ENCODE results near the gene TFB1M.
"Not testable (repeated sequence)": the region's sequence is repeated elsewhere in the genome, so short reads cannot be mapped to it uniquely, and the experiment has no call there.

Gene TFB1M

GRCh38 chr6:155346957-155347356, 32.7 kb upstream of the TFB1M start:
- H3K9me3 ChIP-seq (ENCODE audit: control insufficient read depth in 5 of 5, low read length in 5 of 5): peaks cover 3 to 25% (median 12%) of the 10 kb centered on the region in 5 donors
- no peak overlapping the region for H3K4me3 ChIP-seq (ENCODE audit: low read depth in 1 of 5, low read length in 5 of 5)
- H3K36me3 ChIP-seq (ENCODE audit: control insufficient read depth in 5 of 5, insufficient read depth in 5 of 5, low read length in 5 of 5): no peaks in the 10 kb centered on the region
- H3K27ac ChIP-seq (ENCODE audit: low read depth, low read length): no peak overlapping the region
- H3K9ac ChIP-seq (ENCODE audit: low read length in 5 of 5): no peak overlapping the region
- H3K27me3 ChIP-seq (ENCODE audit: control insufficient read depth in 5 of 5, insufficient read depth in 4 of 5, low read length in 5 of 5): peaks cover 0 to 5% (median 2%) of the 10 kb centered on the region in 5 donors
- no peaks in the 10 kb centered on the region for H3K4me1 ChIP-seq (ENCODE audit: control insufficient read depth in 5 of 5, insufficient read depth in 5 of 5, low read length in 5 of 5)

- H3K9me3 ChIP-seq (ENCODE audit: control insufficient read depth in 5 of 5, low read length in 5 of 5): peaks cover 3 to 27% (median 15%) of the 10 kb centered on the region in 5 donors
These were observed 30.2 kb upstream of the TFB1M start for GRCh38 chr6:155344341-155345006.

GRCh38 chr6:155341130-155341828, 27.0 kb upstream of the TFB1M start:
- peaks cover 0 to 10% (median 7%) of the 10 kb centered on the region in 5 donors for H3K9me3 ChIP-seq (ENCODE audit: control insufficient read depth in 5 of 5, low read length in 5 of 5)
- no peaks in the 10 kb centered on the region for H3K4me1 ChIP-seq (ENCODE audit: control insufficient read depth in 5 of 5, insufficient read depth in 5 of 5, low read length in 5 of 5)
- no peak overlapping the region for H3K4me3 ChIP-seq (ENCODE audit: low read depth in 1 of 5, low read length in 5 of 5)
- no peak overlapping the region for H3K9ac ChIP-seq (ENCODE audit: low read length in 5 of 5)
- no peak overlapping the region for H3K27ac ChIP-seq (ENCODE audit: low read depth, low read length)
- H3K36me3 ChIP-seq (ENCODE audit: control insufficient read depth in 5 of 5, insufficient read depth in 5 of 5, low read length in 5 of 5): no peaks in the 10 kb centered on the region
- peaks cover 0 to 3% (median 0%) of the 10 kb centered on the region in 5 donors for H3K27me3 ChIP-seq (ENCODE audit: control insufficient read depth in 5 of 5, insufficient read depth in 4 of 5, low read length in 5 of 5)

More at GRCh38 chr6:155344341-155345006, 30.2 kb upstream of the TFB1M start:
- Histone ChIP-seq H3K9ac (ENCODE audit: low read length in 5 of 5) (no peak overlapping the region), H3K4me1 (ENCODE audit: control insufficient read depth in 5 of 5, insufficient read depth in 5 of 5, low read length in 5 of 5) (no peaks in the 10 kb centered on the region), H3K4me3 (ENCODE audit: low read depth in 1 of 5, low read length in 5 of 5) (no peak overlapping the region), H3K36me3 (ENCODE audit: control insufficient read depth in 5 of 5, insufficient read depth in 5 of 5, low read length in 5 of 5) (no peaks in the 10 kb centered on the region), H3K27ac (ENCODE audit: low read depth, low read length) (no peak overlapping the region), H3K27me3 (ENCODE audit: control insufficient read depth in 5 of 5, insufficient read depth in 4 of 5, low read length in 5 of 5) (peaks cover 0 to 5% (median 2%) of the 10 kb centered on the region in 5 donors)

GRCh38 chr6:155340464-155341129, 26.3 kb upstream of the TFB1M start:
- H3K4me3 ChIP-seq (ENCODE audit: low read depth in 1 of 5, low read length in 5 of 5): no peak overlapping the region
- no peak overlapping the region for H3K27ac ChIP-seq (ENCODE audit: low read depth, low read length)
- no peak overlapping the region for H3K9ac ChIP-seq (ENCODE audit: low read length in 5 of 5)
- H3K27me3 ChIP-seq (ENCODE audit: control insufficient read depth in 5 of 5, insufficient read depth in 4 of 5, low read length in 5 of 5): peaks cover 0 to 3% (median 0%) of the 10 kb centered on the region in 5 donors
- H3K4me1 ChIP-seq (ENCODE audit: control insufficient read depth in 5 of 5, insufficient read depth in 5 of 5, low read length in 5 of 5): no peaks in the 10 kb centered on the region
- no peaks in the 10 kb centered on the region for H3K36me3 ChIP-seq (ENCODE audit: control insufficient read depth in 5 of 5, insufficient read depth in 5 of 5, low read length in 5 of 5)
- H3K9me3 ChIP-seq (ENCODE audit: control insufficient read depth in 5 of 5, low read length in 5 of 5): peaks cover 0 to 8% (median 4%) of the 10 kb centered on the region in 5 donors

- H3K36me3 ChIP-seq (ENCODE audit: control insufficient read depth in 5 of 5, insufficient read depth in 5 of 5, low read length in 5 of 5); H3K4me3 ChIP-seq (ENCODE audit: low read depth in 1 of 5, low read length in 5 of 5); H3K9me3 ChIP-seq (ENCODE audit: control insufficient read depth in 5 of 5, low read length in 5 of 5); H3K4me1 ChIP-seq (ENCODE audit: control insufficient read depth in 5 of 5, insufficient read depth in 5 of 5, low read length in 5 of 5); H3K9ac ChIP-seq (ENCODE audit: low read length in 5 of 5); H3K27ac ChIP-seq (ENCODE audit: low read depth, low read length); H3K27me3 ChIP-seq (ENCODE audit: control insufficient read depth in 5 of 5, insufficient read depth in 4 of 5, low read length in 5 of 5): not testable (repeated sequence)
These were observed 25.6 kb upstream of the TFB1M start for GRCh38 chr6:155339929-155340328.

- H3K9ac ChIP-seq (ENCODE audit: low read length in 5 of 5); H3K9me3 ChIP-seq (ENCODE audit: control insufficient read depth in 5 of 5, low read length in 5 of 5); H3K27ac ChIP-seq (ENCODE audit: low read depth, low read length); H3K27me3 ChIP-seq (ENCODE audit: control insufficient read depth in 5 of 5, insufficient read depth in 4 of 5, low read length in 5 of 5); H3K36me3 ChIP-seq (ENCODE audit: control insufficient read depth in 5 of 5, insufficient read depth in 5 of 5, low read length in 5 of 5); H3K4me3 ChIP-seq (ENCODE audit: low read depth in 1 of 5, low read length in 5 of 5); H3K4me1 ChIP-seq (ENCODE audit: control insufficient read depth in 5 of 5, insufficient read depth in 5 of 5, low read length in 5 of 5): not testable (repeated sequence)
These were observed 24.0 kb upstream of the TFB1M start for GRCh38 chr6:155338237-155338636.

GRCh38 chr6:155335265-155335664, 21.0 kb upstream of the TFB1M start:
- H3K27me3 ChIP-seq (ENCODE audit: control insufficient read depth in 5 of 5, insufficient read depth in 4 of 5, low read length in 5 of 5): no peaks in the 10 kb centered on the region
- no peaks in the 10 kb centered on the region for H3K4me1 ChIP-seq (ENCODE audit: control insufficient read depth in 5 of 5, insufficient read depth in 5 of 5, low read length in 5 of 5)
- H3K27ac ChIP-seq (ENCODE audit: low read depth, low read length): no peak overlapping the region
- no peak overlapping the region for H3K9ac ChIP-seq (ENCODE audit: low read length in 5 of 5)
- H3K4me3 ChIP-seq (ENCODE audit: low read depth in 1 of 5, low read length in 5 of 5): no peak overlapping the region
- H3K9me3 ChIP-seq (ENCODE audit: control insufficient read depth in 5 of 5, low read length in 5 of 5): peaks cover 0 to 1% (median 1%) of the 10 kb centered on the region in 5 donors
- H3K36me3 ChIP-seq (ENCODE audit: control insufficient read depth in 5 of 5, insufficient read depth in 5 of 5, low read length in 5 of 5): no peaks in the 10 kb centered on the region

GRCh38 chr6:155334073-155334472, 19.8 kb upstream of the TFB1M start:
- H3K36me3 ChIP-seq (ENCODE audit: control insufficient read depth in 5 of 5, insufficient read depth in 5 of 5, low read length in 5 of 5); H3K27me3 ChIP-seq (ENCODE audit: control insufficient read depth in 5 of 5, insufficient read depth in 4 of 5, low read length in 5 of 5); H3K27ac ChIP-seq (ENCODE audit: low read depth, low read length); H3K4me3 ChIP-seq (ENCODE audit: low read depth in 1 of 5, low read length in 5 of 5); H3K9ac ChIP-seq (ENCODE audit: low read length in 5 of 5); H3K9me3 ChIP-seq (ENCODE audit: control insufficient read depth in 5 of 5, low read length in 5 of 5); H3K4me1 ChIP-seq (ENCODE audit: control insufficient read depth in 5 of 5, insufficient read depth in 5 of 5, low read length in 5 of 5): not testable (repeated sequence)

GRCh38 chr6:155333414-155333813, 19.1 kb upstream of the TFB1M start:
- H3K36me3 ChIP-seq (ENCODE audit: control insufficient read depth in 5 of 5, insufficient read depth in 5 of 5, low read length in 5 of 5): no peaks in the 10 kb centered on the region
- no peak overlapping the region for H3K4me3 ChIP-seq (ENCODE audit: low read depth in 1 of 5, low read length in 5 of 5)
- no peak overlapping the region for H3K9ac ChIP-seq (ENCODE audit: low read length in 5 of 5)
- H3K4me1 ChIP-seq (ENCODE audit: control insufficient read depth in 5 of 5, insufficient read depth in 5 of 5, low read length in 5 of 5): no peaks in the 10 kb centered on the region
- H3K9me3 ChIP-seq (ENCODE audit: control insufficient read depth in 5 of 5, low read length in 5 of 5): no peaks in the 10 kb centered on the region
- no peaks in the 10 kb centered on the region for H3K27me3 ChIP-seq (ENCODE audit: control insufficient read depth in 5 of 5, insufficient read depth in 4 of 5, low read length in 5 of 5)
- H3K27ac ChIP-seq (ENCODE audit: low read depth, low read length): no peak overlapping the region

GRCh38 chr6:155330922-155331321, 16.6 kb upstream of the TFB1M start:
- H3K36me3 ChIP-seq (ENCODE audit: control insufficient read depth in 5 of 5, insufficient read depth in 5 of 5, low read length in 5 of 5): no peaks in the 10 kb centered on the region
- no peaks in the 10 kb centered on the region for H3K27me3 ChIP-seq (ENCODE audit: control insufficient read depth in 5 of 5, insufficient read depth in 4 of 5, low read length in 5 of 5)
- H3K4me3 ChIP-seq (ENCODE audit: low read depth in 1 of 5, low read length in 5 of 5): no peak overlapping the region
- H3K9ac ChIP-seq (ENCODE audit: low read length in 5 of 5): no peak overlapping the region
- H3K27ac ChIP-seq (ENCODE audit: low read depth, low read length): no peak overlapping the region
- no peaks in the 10 kb centered on the region for H3K4me1 ChIP-seq (ENCODE audit: control insufficient read depth in 5 of 5, insufficient read depth in 5 of 5, low read length in 5 of 5)
- no peaks in the 10 kb centered on the region for H3K9me3 ChIP-seq (ENCODE audit: control insufficient read depth in 5 of 5, low read length in 5 of 5)
